ENCODE measurements around the gene NISCH.
A peak's percentile ranks its signal among the peaks of the same experiment; 100 is the strongest.

The NISCH gene

DNA sequence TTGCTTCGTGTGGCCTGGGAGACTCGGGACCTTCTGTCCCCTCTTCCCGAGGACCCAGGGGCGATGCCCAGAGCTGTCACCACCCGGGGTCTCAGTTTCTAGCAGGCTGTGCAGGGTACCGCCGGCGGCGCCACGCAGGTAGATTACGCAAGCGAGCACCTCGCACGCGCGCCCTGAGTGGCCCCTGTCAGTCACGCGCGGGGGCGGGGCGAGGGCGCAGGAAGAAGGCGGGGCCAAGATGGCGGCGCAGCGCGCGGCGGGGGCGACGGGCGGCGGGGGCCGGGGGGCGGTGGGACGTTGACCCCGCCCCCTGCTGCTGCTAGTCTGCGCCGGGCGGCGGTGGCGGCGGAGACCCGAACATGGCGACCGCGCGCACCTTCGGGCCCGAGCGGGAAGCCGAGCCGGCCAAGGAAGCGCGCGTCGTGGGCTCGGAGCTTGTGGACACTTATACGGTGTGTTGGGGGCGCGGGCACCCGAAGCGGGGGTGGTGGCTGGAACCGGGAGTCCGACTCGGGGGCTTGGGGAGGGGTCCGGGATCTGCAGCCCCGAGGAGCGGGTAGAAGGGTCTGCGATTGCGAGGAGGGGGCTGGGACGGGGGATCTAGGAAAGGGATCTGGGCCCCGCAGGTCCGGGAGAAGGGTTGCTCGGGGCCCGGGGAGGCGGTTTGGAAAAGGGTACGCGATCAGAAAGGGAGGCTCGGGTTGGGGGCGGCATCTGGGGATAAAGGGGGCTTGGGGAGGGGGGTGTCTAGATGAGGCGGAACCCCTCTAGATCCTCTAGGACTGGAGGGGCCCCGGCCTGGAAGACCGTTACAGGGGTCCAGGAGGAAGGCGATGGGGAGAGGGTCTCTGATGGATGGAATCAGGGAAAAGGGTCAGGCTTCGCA is at the start of gene NISCH:
Gene NISCH (plus strand): TSS at position 322 of the 886 bp plus-strand sequence. CDS start 38 bp downstream, at position 360.
- DNase-seq (ENCODE audit: low spot score), result peak; percentile 98
- TF ChIP-seq, protein P1, sequence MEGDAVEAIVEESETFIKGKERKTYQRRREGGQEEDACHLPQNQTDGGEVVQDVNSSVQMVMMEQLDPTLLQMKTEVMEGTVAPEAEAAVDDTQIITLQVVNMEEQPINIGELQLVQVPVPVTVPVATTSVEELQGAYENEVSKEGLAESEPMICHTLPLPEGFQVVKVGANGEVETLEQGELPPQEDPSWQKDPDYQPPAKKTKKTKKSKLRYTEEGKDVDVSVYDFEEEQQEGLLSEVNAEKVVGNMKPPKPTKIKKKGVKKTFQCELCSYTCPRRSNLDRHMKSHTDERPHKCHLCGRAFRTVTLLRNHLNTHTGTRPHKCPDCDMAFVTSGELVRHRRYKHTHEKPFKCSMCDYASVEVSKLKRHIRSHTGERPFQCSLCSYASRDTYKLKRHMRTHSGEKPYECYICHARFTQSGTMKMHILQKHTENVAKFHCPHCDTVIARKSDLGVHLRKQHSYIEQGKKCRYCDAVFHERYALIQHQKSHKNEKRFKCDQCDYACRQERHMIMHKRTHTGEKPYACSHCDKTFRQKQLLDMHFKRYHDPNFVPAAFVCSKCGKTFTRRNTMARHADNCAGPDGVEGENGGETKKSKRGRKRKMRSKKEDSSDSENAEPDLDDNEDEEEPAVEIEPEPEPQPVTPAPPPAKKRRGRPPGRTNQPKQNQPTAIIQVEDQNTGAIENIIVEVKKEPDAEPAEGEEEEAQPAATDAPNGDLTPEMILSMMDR (IDR thresholded peaks at IDR 0.05; ENCODE audit: borderline replicate concordance, control extremely low read depth, extremely low read depth, insufficient read depth, missing control alignments), result no peak
- in situ Hi-C loops (cut with MboI; ENCODE audit: low sequenced_read_pairs, unreplicated experiment), result no loop called here

DNA sequence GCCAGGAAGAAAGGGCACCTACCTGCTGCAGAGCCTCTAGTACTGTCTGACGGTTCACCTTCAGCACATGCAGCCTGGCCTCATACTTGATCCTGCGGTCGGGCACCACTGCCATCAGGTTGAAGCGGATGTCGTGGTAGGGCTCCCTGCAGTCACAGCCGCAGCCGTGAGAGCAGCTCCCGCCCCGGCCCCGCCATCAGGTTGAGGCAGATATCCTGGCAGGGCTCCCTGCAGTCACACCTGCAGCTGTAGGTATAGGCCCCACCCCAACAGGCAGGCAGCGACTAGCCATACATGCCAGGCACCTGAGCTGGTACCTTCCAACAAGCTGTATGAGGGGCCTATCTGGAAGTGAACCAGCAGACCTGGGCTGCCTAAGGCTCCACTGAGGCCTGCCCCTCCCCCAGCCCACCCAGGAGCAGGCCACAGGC is 49.2 kb upstream of the NISCH start:
- TF ChIP-seq, protein P1 (IDR thresholded peaks at IDR 0.05; ENCODE audit: borderline replicate concordance, control extremely low read depth, extremely low read depth, insufficient read depth, missing control alignments), result no peak
- in situ Hi-C loops (cut with MboI; ENCODE audit: low sequenced_read_pairs, unreplicated experiment), result no loop called here
- DNase-seq (ENCODE audit: low spot score), result no peak

DNA sequence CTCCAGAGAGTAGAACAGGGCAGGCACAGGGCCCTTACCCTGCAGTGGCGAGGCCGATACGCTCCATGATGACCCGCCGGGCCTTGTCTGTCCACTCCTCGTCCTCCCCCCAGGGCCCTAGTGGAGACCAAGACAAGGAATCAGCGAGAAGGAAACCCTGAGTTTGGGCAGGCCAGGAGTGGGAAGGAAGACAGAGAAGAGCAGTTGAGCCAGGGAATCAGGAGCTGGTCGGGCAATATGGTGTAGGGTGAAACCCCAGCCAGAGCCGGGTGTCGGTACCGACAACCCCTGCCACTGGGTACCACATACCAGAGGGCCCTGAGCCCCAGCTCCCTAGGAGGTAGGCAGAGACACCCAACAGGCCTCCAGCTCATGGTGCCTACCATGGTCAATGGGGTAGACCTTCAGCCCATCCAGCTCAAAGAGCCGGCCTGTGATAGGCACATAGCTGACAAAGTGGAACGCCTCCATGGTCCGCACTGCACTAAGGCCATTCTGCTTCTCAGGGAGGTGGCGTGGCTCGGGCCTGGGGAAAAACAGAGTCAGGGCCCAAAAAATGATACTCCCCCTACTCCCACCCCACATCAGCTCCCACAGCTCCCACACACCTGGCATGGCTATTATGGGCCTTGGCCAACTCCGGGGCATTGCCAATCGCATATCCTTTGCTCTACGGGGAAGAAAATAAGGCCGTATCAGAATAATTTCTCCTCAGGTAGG is 48.5 kb upstream of the NISCH start:
- DNase-seq (ENCODE audit: low spot score), result no peak
- in situ Hi-C loops (cut with MboI; ENCODE audit: low sequenced_read_pairs, unreplicated experiment), result no loop called here
- TF ChIP-seq, protein P1 (IDR thresholded peaks at IDR 0.05; ENCODE audit: borderline replicate concordance, control extremely low read depth, extremely low read depth, insufficient read depth, missing control alignments), result no peak

DNA sequence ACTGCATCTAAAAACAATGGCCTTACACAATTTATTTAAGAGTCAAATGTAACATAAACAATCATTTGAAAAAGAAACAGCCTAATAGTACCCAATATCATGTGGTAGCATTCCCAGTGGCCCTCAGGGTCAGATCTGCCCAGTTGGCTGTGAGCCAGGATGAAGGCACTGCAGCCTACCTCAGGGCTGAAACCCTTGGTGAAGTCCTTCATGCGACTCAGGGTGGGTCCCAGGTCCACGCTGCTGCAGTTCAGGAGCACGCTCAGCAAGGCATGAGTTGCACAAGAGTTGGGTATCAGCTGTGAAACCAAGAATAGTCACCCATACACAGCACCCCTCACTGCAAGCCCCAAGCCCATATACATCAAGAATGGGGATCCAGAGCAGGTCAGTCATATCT is 47.6 kb upstream of the NISCH start:
- TF ChIP-seq, protein P1 (IDR thresholded peaks at IDR 0.05; ENCODE audit: borderline replicate concordance, control extremely low read depth, extremely low read depth, insufficient read depth, missing control alignments), result no peak
- no peak for DNase-seq (ENCODE audit: low spot score)
- in situ Hi-C loops (cut with MboI; ENCODE audit: low sequenced_read_pairs, unreplicated experiment), result no loop called here

- TF ChIP-seq, protein P1 (IDR thresholded peaks at IDR 0.05; ENCODE audit: borderline replicate concordance, control extremely low read depth, extremely low read depth, insufficient read depth, missing control alignments), result no peak
- DNase-seq (ENCODE audit: low spot score), result no peak
- in situ Hi-C loops (cut with MboI; ENCODE audit: low sequenced_read_pairs, unreplicated experiment), result no loop called here
Measured at GRCh38 chr3:52408466-52408865, 46.9 kb upstream of the NISCH start.

GRCh38 chr3:52415800-52416199 is 39.6 kb upstream of the NISCH start:
- in situ Hi-C loops (cut with MboI; ENCODE audit: low sequenced_read_pairs, unreplicated experiment), result no loop called here
- TF ChIP-seq, protein P1 (IDR thresholded peaks at IDR 0.05; ENCODE audit: borderline replicate concordance, control extremely low read depth, extremely low read depth, insufficient read depth, missing control alignments), result no peak
- DNase-seq (ENCODE audit: low spot score), result no peak
